HG03457 (cell line): ENCODE results near the gene TMEM132C.

Experiments used
- ATAC-seq: cut with Tn5 transposase; IDR thresholded peaks from one replicate; pipeline ENCODE4 v1.9.1; 2021; ENCODE audit warnings: moderate number of reproducible peaks; ENCODE audit not compliant: unreplicated experiment

The TMEM132C gene

GRCh38 chr12:128644664-128645296 lies 377.8 kb downstream of the TMEM132C start:
- ATAC-seq = no peak

GRCh38 chr12:128649902-128650301 lies 382.9 kb downstream of the TMEM132C start:
- ATAC-seq = no peak

- no peak for ATAC-seq
These were observed 385.3 kb downstream of the TMEM132C start for GRCh38 chr12:128652136-128652751.

- ATAC-seq = no peak
These were observed 387.5 kb downstream of the TMEM132C start for GRCh38 chr12:128654468-128654867.

- no peak for ATAC-seq
These were observed 390.4 kb downstream of the TMEM132C start for GRCh38 chr12:128657378-128657777.

GRCh38 chr12:128660532-128661225 lies 393.7 kb downstream of the TMEM132C start:
- no peak for ATAC-seq

GRCh38 chr12:128661226-128661569 lies 394.2 kb downstream of the TMEM132C start:
- no peak for ATAC-seq

- ATAC-seq = no peak
These were observed 395.1 kb downstream of the TMEM132C start for GRCh38 chr12:128662101-128662500.

GRCh38 chr12:128664501-128664900 lies 397.5 kb downstream of the TMEM132C start:
- ATAC-seq = no peak

GRCh38 chr12:128667193-128667592 lies 400.2 kb downstream of the TMEM132C start:
- ATAC-seq = no peak

- no peak for ATAC-seq
These were observed 404.6 kb downstream of the TMEM132C start for GRCh38 chr12:128671528-128672042.

- ATAC-seq = no peak
These were observed 405.5 kb downstream of the TMEM132C start for GRCh38 chr12:128672428-128672827.

GRCh38 chr12:128672893-128673292 lies 405.9 kb downstream of the TMEM132C start:
- ATAC-seq = no peak

- ATAC-seq = no peak
These were observed 408.6 kb downstream of the TMEM132C start for GRCh38 chr12:128675576-128675975.

- no peak for ATAC-seq
These were observed 413.6 kb downstream of the TMEM132C start for GRCh38 chr12:128680555-128680954.

- ATAC-seq = no peak
These were observed 415.7 kb downstream of the TMEM132C start for GRCh38 chr12:128682548-128683275.

GRCh38 chr12:128684352-128684751 lies 417.4 kb downstream of the TMEM132C start:
- ATAC-seq = no peak

GRCh38 chr12:128685903-128686475 lies 419.0 kb downstream of the TMEM132C start:
- ATAC-seq = no peak

- no peak for ATAC-seq
These were observed 420.9 kb downstream of the TMEM132C start for GRCh38 chr12:128687851-128688250.

- ATAC-seq = no peak
These were observed 423.7 kb downstream of the TMEM132C start for GRCh38 chr12:128690641-128691040.

GRCh38 chr12:128693115-128693514 lies 426.1 kb downstream of the TMEM132C start:
- ATAC-seq = no peak
